ENCODE measurements around the gene DCXR.
A peak's percentile ranks its signal among the peaks of the same experiment; 100 is the strongest.

The DCXR gene

DNA sequence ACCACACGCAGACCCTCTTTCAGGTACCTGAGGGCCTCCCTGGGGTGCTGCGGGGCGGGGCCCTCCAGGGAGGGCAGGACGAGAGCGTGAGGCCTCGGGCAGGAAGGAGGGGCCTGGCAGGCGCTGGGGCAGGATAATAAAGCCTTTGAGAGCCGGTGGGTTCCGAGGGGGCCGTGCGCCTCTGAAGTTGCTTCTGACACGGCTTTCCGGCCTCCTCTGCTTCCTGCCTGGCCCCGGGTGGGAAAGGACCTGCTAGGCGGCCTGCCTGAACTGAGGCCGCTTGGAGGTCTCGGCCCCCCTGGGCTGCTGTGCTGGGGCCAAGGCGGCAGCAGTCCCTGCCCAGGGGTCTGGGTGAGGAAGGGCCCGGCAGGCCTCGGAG lies 25.2 kb downstream of the DCXR start:
- DNase-seq (ENCODE audit: low read depth in 2 of 2) = no peak

DNA sequence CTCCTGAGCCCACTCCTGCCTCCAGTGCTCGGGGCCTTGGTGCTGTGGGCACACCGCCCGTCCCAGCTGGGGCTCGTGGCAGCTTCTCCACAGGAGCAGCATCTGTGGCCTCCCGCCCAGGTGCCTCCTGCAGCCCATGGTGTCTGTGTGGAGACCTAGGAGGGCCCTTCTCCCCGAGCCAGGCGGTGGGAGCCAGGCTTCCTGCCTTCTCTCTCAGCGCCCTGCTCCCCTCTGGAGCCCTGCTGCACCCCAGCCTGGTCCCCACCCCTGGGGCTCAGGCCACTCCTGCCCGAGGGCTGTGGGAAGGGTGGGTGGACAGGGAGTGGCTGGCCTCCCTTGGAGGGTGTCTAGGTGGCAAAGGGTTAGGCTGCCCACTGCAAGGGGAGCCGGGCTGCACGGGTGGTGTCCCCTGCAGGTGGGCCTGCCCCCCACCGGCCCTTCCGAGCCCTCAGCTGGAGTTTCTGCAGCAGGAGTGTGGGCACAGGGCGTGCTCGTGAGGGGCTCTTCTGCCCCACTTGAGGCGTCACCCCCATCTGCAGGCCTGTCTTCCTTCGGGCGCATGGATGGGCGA lies 25.8 kb downstream of the DCXR start:
- DNase-seq (ENCODE audit: low read depth in 2 of 2) = no peak

DNA sequence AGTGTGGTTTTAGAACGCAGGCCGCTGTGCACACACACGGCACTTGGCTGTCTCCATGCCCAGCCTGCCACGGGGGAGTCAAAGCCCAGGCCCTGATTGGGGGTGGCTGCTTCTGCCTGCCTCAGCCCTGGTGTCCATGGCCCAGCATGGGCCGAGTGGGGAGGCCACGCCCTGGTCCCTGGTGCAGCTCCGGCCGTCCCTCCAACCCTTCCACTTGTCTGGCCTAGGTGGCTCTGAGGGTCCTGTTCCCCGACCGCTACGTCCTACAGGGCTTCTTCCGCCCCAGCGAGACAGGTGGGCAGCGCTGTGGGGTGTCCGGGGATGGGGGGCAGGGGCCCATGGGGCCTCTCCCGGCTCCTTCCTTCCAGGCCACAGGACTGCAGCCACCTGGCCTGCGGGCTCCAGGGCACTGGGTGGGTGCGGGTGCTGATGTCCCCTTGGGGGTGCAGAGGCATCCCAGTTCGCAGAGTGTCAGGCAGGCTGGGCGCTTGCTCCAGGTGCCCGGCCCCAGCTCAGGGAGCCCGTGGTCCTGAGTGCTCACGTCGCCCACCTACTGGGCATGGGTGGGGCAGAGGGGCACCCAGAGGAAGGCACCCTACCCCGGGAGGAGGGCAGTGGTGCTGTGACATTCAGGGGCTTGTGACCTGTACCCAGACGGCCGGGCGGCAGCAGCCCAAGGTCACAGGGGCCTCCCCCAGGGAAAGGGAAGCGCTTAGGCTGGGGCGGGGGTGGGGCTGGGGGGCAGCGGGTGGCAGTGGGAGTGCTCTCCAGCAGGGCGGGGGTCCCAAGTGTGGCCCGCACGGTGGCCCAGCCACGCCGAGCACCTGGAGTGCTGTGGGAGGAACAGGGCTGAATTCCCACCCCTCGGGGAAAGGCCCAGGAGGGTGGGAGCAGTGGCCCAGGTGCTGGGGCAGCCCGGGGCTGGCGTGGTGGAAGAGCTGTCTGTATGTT lies 26.6 kb downstream of the DCXR start:
- no peak for DNase-seq (ENCODE audit: low read depth in 2 of 2)

DNA sequence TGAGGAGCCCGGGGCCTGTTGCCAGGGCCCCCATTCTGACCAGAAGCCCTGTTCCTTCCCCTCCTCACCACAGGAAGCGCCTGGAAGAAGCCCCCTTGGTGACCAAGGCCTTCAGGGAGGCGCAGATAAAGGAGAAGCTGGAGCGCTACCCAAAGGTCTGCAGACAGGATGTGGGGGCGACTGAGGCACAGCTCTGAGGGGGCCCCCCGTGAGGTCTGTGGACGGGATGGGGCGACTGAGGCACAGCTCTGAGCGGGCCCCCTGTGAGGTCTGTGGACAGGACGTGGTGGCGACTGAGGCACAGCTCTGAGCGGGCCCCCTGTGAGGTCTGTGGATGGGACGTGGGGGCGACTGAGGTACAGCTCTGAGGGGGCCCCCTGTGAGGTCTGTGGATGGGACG lies 28.1 kb downstream of the DCXR start:
- no peak for DNase-seq (ENCODE audit: low read depth in 2 of 2)

DNA sequence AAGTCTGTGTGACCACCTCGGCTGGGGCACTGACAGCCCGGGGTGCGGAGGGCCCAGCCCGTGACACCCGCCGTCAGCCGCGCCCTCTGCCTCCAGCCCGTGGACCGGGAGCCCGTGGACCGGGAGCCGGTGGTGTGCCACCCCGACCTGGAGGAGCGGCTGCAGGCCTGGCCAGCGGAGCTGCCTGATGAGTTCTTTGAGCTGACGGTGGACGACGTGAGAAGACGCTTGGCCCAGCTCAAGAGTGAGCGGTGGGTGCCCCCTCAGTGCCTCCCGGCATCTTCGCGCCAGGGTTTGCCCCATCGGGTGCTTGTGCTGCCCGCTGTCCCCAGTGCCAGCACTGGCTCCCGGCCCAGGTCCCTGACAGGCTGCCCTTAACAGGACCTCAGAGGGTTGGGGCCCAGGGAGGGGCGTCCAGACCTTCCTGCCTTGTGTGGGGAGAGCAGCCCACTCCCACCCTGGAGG lies 28.5 kb downstream of the DCXR start:
- no peak for DNase-seq (ENCODE audit: low read depth in 2 of 2)

DNA sequence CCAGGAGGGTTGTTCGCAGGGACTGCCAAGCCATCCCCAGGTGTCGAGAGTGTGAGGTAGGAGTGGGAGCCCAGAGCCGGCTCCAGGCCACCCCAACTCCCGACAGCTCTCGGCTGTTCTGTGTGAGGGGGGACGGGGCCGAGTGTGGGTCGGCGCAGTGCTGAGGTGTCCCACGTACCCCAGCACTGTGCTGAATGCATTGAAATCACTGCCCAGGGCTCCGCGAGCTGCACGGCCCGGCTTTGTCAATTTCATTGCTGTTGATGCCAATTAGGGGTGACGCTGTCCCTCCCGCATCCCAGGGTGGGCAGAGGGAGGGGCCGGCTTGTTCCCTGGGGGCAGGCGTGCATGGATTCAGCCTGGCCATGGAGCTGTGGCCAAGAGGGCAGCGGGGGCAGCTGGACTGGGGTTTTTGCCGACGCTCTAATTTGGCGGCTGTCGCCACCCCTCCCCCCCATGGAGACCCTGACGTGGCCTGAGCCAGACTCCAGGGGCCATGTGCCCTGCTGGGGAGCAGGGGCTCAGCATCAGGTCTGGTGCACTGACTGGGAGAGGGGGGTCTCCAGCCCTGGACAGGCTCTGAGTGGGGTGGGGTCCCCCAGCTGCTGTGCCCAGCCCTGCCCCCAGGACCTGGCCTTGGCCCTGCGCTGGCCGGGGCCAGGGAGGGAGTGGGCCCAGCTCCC lies 29.1 kb downstream of the DCXR start:
- DNase-seq (ENCODE audit: low read depth in 2 of 2) = no peak

DNA sequence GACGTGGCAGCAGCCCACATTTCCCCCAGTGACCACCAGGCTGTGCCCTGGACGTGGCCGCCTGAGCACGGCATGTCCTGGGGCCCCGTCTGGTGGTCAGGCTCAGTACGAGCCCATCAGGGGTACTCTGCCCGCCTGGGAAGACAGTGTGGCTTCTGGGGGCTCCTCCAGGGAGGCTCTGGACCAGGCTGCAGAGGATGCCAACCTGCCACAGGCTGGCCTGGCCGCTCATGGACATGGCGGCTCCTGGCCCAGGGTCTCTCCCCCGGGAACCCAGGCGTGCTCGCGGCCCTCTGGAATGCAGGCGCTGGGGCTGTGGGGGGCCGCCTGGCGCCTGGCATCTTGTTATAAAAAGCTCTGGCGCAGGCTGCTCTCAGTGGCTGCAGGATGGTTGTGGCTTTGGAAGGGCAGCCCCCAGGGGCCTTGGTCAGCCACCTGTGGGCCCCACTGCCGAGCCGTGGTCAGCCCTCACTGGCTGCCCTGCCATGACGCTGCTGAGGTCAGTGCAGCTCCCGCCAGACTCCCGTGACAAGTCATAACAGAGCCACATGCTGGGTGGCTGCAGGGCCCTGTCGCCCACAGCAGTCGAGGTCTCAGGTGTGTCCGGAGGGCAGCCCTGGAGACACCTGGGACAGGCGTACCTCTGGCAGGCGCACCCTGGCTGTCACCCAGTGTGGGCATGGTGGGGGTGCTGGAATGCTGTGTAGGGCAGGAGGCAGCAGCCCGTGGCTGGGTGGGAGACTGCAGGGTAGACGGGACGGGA lies 29.8 kb downstream of the DCXR start:
- DNase-seq (ENCODE audit: low read depth in 2 of 2) = no peak

DNA sequence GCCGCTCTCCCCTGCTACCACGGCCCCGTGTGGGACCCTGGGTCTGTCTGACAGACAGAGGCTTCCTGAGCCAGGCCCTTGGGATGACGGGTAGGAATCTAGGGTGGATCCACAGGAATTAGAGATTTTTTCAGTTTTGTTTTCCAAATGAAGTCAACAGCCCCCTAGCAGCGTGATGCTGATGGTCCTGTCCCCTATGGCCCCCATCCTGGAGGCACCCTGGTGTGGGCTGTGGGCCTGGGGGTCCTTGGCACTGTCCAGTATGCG lies 30.3 kb downstream of the DCXR start:
- DNase-seq (ENCODE audit: low read depth in 2 of 2) = no peak

DNA sequence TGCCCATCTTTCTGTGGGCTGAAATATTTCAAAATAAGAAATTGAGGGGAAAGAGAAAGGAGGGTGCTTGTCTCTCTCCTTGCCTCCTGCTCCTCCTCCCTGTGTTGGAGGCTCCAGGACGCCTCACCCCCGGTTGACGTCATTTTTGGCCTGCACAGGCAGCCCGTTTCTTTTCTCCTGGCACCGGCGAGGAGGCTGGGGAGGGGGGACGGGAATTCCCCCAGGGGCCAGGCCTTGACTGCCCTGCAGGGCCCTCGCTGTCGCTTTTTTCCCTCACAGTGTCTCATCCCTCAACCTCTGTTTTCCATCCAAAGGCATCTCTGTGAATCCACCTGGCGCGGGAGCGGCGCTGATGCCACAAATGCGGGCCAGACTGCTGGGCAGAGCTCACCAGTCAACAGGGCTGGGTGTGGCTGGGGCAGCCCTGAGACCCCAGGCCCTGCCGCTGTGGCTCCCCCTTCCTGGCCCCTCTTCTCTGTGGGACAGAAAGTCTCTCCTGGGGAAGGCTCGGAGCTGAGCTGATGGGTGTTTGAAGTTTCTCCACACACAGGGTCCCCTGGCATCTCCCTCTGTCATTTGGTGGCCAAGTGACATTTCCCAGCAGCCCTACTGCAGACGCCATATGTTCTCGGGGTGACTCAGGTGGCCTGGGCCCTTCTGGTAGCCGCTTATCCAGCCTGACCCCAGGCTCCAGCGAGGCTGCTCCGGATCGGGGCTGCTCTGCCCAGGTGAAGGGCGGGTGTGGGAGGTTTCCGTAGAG lies 30.8 kb downstream of the DCXR start:
- DNase-seq (ENCODE audit: low read depth in 2 of 2) = no peak

DNA sequence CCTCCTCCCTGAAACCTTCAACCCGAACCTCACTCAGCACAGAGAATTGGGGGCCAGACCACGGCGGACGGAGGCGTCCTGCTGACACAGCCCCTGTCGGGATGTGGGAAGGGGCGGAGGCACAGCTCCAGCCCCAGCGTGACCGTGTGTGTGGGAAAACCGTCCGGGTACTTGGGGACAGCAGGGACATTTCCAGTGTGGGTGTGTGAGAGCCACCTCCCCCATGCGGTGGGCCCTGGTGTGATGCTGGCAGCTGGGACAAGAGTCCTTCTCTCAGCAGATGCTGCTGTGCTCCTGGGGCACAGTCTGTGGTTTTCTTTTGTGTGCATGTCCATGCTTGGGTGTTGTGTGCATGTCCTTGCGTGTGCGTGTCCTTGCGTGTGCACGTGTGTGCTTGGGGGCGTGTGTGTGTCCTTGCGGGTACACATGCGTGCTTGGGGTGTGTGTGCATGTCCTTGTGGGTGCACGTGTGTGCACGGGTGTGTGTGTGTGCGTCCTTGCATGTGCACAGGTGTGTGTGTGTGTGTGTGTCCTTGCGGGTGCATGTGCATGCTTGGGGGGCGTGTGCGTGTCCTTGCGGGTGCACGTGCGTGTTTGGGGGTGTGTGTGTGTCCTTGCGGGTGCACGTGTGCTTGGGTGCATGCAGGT lies 31.7 kb downstream of the DCXR start:
- no peak for DNase-seq (ENCODE audit: low read depth in 2 of 2)

DNA sequence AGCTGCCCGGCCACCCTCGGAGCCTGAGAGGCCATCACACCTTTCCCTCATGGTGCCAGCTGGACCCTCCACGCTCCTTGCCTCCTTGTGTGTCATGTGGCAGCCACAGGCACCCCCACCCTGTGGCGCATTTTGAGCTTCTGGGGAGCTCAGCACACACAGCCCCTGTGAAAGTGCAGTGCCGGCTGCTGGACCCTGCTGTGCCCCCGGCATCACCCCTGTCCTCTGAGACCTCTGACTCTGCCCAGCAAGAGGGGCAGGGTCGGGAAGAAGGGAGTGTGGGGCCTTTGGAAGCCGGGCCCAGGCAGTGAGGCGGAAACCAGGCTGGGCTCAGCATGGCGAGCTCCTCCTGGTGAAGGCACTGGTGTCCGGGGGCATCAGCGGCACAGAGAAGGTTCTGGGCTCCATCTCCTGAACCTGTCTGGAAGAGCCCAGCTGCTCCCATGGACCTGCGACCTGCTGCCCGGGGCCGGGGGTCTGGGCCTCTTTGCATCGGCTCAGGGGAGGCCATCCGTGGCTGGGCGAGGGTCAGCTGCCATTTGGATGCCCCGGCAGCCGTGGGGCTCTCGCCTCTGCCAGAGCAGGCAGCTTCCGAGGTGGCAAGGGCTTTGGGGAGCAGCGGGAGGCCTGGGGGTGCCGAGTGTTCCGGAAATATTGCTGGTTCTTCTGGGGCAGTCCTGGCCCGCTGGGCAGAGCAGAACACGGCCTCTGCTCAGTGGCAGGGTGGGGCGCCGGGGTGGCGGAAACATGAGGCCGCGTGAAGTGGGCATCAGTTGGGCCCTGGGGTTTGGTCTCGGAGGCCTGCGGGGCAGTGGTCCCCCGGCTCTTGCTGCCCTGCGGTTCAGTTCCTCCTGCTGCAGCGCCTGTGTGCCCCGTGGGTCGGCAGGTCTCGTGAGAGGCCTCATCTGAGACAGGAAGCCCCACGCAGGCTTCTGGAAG lies 32.7 kb downstream of the DCXR start:
- no peak for DNase-seq (ENCODE audit: low read depth in 2 of 2)

DNA sequence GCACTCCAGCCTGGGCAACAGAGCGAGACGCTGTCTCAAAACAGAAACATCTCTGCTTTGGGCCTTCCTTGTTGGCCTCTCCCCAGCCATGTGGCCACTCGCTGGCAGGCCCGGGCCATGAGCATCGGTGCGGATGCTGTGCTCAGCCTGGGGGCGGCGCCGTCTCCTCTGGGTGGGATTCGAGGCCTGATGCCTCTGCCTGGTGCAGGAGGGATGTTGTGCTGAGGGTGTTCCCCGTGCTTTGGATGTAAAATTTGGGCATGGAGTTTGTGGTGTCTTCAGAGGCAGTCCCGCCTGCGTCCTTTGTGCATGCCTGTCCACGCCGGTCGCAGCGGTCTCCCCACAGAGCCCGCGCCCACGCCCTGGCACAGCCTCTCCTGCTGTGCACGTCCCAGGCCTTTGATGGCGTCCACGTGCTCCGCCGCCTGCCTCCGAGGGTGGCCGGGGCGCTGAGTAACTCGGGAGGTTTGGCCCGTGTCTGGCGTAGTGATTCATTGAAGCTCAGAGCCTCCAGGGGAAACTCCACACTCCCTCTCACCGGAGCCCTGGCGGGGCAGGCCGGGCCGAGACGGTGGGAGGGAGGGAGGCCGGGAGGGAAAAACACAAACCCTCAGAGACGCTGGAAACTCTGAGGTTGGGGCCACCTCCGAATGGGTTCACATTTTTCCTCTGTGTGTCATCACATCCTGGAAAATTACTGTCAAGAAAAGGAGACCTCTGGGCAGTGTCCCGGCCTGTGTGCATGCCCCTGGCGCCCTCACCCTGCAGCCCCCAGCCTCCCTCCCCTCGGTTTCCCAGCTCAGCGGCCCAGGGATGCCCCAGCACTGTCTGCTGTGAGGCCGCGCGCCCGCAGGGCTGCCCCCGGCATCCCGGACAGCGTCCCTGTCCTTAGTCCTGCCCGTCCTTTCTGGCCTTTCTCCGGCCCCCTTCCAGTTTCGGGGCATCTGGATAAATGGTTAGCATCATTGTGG lies 33.8 kb downstream of the DCXR start:
- DNase-seq (ENCODE audit: low read depth in 2 of 2) = peak in 1 of 2 donors; percentile 11

DNA sequence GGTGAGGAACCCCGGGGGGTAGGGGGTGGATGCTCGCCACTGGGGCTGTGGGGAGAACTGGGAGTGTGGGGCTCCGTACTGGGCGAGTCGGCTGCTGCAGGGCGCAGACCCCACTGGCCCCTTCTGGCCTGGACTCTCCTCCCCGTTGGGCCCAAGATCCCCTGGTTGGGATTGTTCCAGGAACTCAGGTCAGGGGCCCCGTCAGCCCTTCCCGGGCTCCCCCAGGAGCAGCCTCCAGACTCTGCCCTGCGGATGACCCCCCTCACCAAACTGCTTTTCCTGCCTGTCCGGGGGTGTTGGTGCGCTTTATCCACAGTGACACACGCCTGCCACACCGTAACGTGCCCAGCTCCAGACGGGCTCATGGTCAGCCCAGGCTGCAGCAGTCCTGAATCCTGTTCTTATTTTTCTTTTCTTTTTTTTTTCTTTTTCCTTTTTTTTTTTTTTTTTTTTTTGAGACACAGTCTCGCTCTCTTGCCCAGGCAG lies 35.9 kb downstream of the DCXR start:
- no peak for DNase-seq (ENCODE audit: low read depth in 2 of 2)

DNA sequence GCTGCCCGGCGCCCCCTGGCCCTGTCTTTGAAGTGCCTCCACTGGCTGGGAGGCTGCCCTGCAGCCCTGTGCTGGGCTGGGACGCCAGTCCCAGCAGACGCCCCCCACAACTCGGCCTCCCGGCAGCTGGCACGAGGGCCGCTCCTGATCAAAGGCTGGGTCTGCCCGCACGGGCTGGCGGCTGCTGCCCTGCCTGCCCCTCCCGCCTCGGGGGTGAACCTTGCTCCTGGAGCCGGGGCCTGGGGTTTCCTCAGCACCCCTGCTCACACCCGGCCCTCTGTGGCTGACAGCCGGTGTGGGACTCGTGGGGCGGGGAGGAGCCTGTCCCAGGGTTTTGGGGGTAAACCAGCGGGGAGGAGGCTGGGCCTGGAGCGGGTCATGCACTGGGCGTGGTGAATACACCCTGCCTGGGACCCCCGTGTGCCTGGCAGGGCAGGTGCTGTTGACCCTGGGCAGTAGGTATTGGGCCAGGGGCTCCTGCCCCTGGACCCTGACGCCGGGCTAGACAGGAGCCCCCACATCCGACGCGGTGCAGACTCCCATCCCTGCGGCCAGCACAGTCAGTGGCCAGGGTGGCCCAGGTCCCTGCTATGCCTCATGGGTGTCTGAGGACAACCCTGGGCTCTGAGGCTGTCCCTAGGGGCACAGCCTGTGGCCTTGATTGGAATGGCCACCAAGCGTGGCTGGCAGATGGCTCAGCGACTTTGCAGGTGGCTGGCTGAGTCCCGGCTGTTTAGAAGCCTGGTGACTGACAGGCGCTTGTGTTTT lies 36.5 kb downstream of the DCXR start:
- DNase-seq (ENCODE audit: low read depth in 2 of 2) = no peak

DNA sequence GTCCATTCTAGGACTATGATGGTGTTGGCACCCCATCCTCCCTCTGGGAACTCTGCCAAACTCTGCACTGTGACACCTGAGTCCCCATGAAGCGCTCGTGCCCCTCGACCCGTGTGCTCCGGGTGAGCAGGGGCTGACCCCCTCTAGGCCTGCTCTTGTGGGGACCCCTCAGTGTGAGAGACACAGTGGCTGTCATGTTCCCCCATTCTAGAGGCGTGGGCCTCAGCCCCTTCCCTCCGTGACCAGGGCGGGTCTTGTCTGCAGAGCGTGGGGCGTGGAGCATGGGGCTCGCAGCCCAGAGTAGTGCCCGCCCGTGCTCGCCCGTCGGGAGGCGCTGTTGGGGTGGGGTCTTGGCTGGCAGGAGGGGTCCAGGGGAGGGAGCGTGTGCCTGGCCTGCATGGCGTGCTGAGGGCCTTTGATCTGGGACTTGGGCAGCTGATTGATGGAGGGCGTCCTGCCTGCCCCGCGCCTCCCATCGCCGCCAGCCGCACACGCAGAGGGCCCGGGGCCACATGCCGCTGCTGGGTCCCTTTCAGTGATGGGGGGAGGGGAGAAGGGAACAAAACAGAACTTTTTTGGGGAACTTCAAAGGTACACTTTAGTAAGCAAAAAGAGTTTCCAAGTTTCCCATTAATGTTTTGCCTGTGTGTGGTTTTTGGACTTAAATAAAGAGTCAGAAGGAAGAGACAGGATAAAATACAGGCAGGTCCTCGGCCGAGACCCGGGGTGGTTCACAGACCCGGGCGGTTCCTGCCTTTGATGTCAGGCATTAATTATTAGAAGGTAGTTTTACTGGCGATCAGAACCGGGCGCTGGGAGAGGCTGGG lies 37.3 kb downstream of the DCXR start:
- no peak for DNase-seq (ENCODE audit: low read depth in 2 of 2)

DNA sequence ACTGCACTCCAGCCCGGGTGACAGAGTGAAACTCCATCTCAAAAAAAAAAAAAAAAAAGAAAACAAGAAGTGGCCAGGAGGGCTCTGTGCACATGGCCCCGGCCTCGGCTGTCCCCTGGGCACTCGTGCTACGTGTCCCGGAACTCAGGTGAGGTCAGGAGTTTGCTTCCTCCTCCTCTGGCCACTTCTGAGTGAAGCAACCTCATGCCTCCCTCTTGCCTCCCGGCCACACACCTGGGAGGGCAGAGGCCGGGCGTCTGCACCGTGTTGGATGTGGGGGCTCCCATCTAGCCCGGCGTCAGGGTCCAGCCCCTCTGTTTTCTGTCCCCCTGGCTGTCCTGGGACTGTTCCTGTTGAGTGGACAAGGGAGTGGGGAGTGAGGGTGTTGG lies 37.9 kb downstream of the DCXR start:
- DNase-seq (ENCODE audit: low read depth in 2 of 2) = no peak
